HG03039 (cell line): ENCODE data around the gene NPAS1.

ENCODE experiments used
- ATAC-seq: cut with Tn5 transposase; IDR thresholded peaks from one replicate; pipeline ENCODE4 v1.9.1; 2021; ENCODE audit warnings: mild to moderate bottlenecking, moderate library complexity; ENCODE audit not compliant: unreplicated experiment

The NPAS1 gene

GRCh38 chr19:47018923-47019322 lies 714 bp upstream of the NPAS1 start:
- ATAC-seq, result no peak

- ATAC-seq, result no peak
These were observed 632 bp downstream of the NPAS1 start for GRCh38 chr19:47020132-47020805.

GRCh38 chr19:47020992-47021496 lies 1.4 kb downstream of the NPAS1 start:
- ATAC-seq, result no peak

GRCh38 chr19:47021536-47022139 lies 2.0 kb downstream of the NPAS1 start:
- ATAC-seq, result no peak

GRCh38 chr19:47022140-47022536 lies 2.5 kb downstream of the NPAS1 start:
- no peak for ATAC-seq

GRCh38 chr19:47022541-47023447 lies 3.2 kb downstream of the NPAS1 start:
- no peak for ATAC-seq

- ATAC-seq, result no peak
These were observed 3.8 kb downstream of the NPAS1 start for GRCh38 chr19:47023448-47023794.

- no peak for ATAC-seq
These were observed 4.9 kb downstream of the NPAS1 start for GRCh38 chr19:47024502-47024901.

- ATAC-seq, result no peak
These were observed 6.5 kb downstream of the NPAS1 start for GRCh38 chr19:47026156-47026555.

- no peak for ATAC-seq
These were observed 7.3 kb downstream of the NPAS1 start for GRCh38 chr19:47026889-47027288.

GRCh38 chr19:47027586-47028088 lies 8.0 kb downstream of the NPAS1 start:
- no peak for ATAC-seq

- ATAC-seq, result no peak
These were observed 8.6 kb downstream of the NPAS1 start for GRCh38 chr19:47028195-47028601.

- ATAC-seq, result no peak
These were observed 12.7 kb downstream of the NPAS1 start for GRCh38 chr19:47032171-47032811.

- ATAC-seq, result peak; percentile 75
These were observed 15.8 kb downstream of the NPAS1 start for GRCh38 chr19:47035127-47036096.

GRCh38 chr19:47036097-47036651 lies 16.5 kb downstream of the NPAS1 start:
- no peak for ATAC-seq

- ATAC-seq, result no peak
These were observed 18.1 kb downstream of the NPAS1 start for GRCh38 chr19:47037766-47038165.

- ATAC-seq, result no peak
These were observed 19.7 kb downstream of the NPAS1 start for GRCh38 chr19:47039239-47039874.

GRCh38 chr19:47040869-47041268 lies 21.2 kb downstream of the NPAS1 start:
- ATAC-seq, result no peak
